ENCODE data around the gene GALNT18.

GALNT18 gene

DNA sequence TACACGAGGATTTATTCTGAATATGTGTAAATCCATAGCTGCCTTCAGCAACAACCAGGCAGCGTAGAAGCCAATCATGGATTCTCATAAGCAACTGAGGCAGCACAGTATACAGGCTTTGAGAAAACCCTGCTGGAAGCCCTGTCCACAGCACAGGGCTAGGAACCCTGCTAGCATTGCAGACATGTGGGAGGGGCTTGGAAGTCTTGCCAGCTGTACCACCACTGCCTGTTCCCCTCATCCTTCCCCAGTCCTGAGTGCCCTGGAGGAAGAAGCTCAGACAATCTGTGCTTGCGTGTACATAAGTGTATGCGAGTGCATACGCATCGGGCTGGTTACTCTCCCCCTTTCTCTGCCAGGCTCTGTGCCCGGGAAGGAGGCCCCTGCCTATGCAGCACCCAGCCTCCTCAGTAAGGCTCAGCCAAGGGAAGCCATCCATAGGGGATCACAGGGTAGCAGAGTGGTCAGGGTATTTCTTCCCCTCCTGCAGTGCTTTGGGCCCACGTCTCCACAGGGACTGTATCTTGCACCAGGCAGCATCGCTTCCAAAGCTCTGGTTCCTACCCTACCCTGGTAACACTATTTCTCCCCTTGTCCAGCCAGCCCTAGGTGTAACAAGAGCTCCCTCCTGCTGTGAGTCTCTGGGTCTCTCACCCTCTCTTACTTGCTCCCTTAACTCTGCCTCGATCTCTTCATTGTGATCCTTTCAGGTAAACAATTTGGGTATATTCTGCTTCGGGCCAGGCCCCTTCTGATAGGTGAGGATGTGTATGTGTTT, 90.5 kb downstream of the GALNT18 start:
- H3K27ac ChIP-seq, result no peak overlapping the region
- no peaks in the 10 kb centered on the region for H3K79me2 ChIP-seq (ENCODE audit: insufficient read depth, low read depth)

DNA sequence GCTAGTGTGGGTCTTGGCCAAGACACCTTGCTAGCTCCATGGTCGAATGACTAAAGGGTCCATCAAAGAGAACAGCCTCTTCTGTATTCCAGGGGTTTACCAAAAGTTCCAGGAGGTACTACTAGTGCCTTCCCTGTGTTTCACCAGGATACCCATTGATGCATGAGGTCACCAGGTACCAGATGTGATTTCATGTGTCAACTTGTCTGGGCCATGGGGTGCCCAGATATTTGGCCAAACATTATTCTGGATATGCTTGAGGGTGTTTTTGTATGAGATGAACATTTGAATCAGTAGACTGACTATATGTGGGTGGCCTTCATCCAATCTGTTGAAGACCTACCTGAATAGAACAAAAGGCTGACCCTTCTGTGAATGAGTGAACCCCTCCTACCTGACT, 92.8 kb downstream of the GALNT18 start:
- Histone ChIP-seq H3K27me3 (ENCODE audit: insufficient read depth, low read depth) (no peaks in the 10 kb centered on the region), H2AFZ (ENCODE audit: low read depth) (no peak overlapping the region), H3K79me2 (ENCODE audit: insufficient read depth, low read depth) (no peaks in the 10 kb centered on the region), H3K27ac (no peak overlapping the region), H3K4me3 (IDR thresholded peaks at IDR 0.05; ENCODE audit: insufficient read depth, low read depth, low read length) (no peak overlapping the region), H3K36me3 (ENCODE audit: insufficient read depth) (no peaks in the 10 kb centered on the region), H3K4me2 (no peak overlapping the region), H4K20me1 (ENCODE audit: insufficient read depth) (no peaks in the 10 kb centered on the region), H3K4me1 (ENCODE audit: low read depth, poor library complexity, severe bottlenecking) (no peaks in the 10 kb centered on the region), H3K9ac (no peak overlapping the region)
- TF ChIP-seq, protein P1, sequence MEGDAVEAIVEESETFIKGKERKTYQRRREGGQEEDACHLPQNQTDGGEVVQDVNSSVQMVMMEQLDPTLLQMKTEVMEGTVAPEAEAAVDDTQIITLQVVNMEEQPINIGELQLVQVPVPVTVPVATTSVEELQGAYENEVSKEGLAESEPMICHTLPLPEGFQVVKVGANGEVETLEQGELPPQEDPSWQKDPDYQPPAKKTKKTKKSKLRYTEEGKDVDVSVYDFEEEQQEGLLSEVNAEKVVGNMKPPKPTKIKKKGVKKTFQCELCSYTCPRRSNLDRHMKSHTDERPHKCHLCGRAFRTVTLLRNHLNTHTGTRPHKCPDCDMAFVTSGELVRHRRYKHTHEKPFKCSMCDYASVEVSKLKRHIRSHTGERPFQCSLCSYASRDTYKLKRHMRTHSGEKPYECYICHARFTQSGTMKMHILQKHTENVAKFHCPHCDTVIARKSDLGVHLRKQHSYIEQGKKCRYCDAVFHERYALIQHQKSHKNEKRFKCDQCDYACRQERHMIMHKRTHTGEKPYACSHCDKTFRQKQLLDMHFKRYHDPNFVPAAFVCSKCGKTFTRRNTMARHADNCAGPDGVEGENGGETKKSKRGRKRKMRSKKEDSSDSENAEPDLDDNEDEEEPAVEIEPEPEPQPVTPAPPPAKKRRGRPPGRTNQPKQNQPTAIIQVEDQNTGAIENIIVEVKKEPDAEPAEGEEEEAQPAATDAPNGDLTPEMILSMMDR (conservative IDR thresholded peaks at IDR 0.05; ENCODE audit: low read depth, low read length), result no peak

More for the DNA sequence above, 90.5 kb downstream of the GALNT18 start:
- H3K27me3 ChIP-seq (ENCODE audit: insufficient read depth, low read depth), result no peaks in the 10 kb centered on the region
- H3K36me3 ChIP-seq (ENCODE audit: insufficient read depth), result no peaks in the 10 kb centered on the region
- H4K20me1 ChIP-seq (ENCODE audit: insufficient read depth), result no peaks in the 10 kb centered on the region
- no peak overlapping the region for H2AFZ ChIP-seq (ENCODE audit: low read depth)
- TF ChIP-seq, protein P1 (conservative IDR thresholded peaks at IDR 0.05; ENCODE audit: low read depth, low read length), result no peak
- H3K4me1 ChIP-seq (ENCODE audit: low read depth, poor library complexity, severe bottlenecking), result no peaks in the 10 kb centered on the region
- H3K4me2 ChIP-seq, result no peak overlapping the region
- no peak overlapping the region for H3K4me3 ChIP-seq (IDR thresholded peaks at IDR 0.05; ENCODE audit: insufficient read depth, low read depth, low read length)
- no peak overlapping the region for H3K9ac ChIP-seq

DNA sequence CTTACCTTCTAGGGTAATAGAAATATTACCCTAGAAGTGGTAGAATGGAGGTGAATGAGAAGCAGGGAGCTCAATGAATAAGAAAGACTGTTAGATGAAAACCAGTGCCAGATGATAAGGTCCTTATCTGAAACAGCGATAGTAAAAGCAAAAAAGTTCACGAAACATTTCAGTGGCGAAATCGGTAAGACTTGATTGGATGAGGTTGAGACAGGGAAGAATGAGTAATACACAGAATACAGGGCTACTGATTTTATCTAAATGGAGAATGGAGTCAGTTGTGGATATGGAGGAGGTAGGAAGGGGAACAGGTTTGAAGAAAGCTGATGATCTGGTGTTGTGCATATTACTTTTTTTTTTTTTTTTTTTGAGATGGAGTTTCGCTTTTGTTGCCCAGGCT, 96.5 kb downstream of the GALNT18 start:
- Histone ChIP-seq H3K9ac (no peak overlapping the region), H3K4me2 (no peak overlapping the region), H3K4me1 (ENCODE audit: low read depth, poor library complexity, severe bottlenecking) (no peaks in the 10 kb centered on the region), H2AFZ (ENCODE audit: low read depth) (no peak overlapping the region), H4K20me1 (ENCODE audit: insufficient read depth) (no peaks in the 10 kb centered on the region), H3K4me3 (IDR thresholded peaks at IDR 0.05; ENCODE audit: insufficient read depth, low read depth, low read length) (no peak overlapping the region), H3K27ac (no peak overlapping the region), H3K79me2 (ENCODE audit: insufficient read depth, low read depth) (no peaks in the 10 kb centered on the region; the same call in 1 of the 2 replicates), H3K36me3 (ENCODE audit: insufficient read depth) (no peaks in the 10 kb centered on the region), H3K27me3 (ENCODE audit: insufficient read depth, low read depth) (no peaks in the 10 kb centered on the region)
- TF ChIP-seq, protein P1 (conservative IDR thresholded peaks at IDR 0.05; ENCODE audit: low read depth, low read length), result no peak

DNA sequence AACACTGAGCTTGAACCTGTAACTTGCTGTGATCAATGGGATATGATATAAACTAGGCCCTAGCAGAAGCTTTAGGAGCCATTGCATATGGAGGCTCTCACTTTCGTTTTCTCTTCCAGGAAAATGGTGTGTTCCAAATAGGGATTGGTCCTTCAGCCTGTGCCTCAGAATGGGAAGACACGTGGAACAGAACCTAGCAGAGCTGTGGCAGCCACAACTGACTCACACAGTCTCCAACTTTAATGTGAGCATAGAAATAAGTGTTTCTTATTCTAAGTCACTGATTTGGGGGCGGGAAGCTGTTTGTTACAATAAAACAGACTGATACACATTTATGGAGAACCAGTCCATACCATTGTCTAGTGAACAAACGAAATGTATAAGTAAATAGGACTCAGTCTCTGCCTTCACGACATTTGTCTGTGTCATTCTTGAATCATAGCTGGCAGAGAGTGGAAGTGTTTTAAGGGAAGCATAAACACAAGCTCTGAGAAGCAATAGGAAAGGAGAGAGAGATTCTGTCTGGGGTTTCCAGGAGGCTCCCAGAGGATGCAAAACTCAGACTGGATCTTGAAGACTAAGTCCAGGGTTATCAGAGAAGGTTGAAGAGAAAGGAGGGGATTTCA, 97.3 kb downstream of the GALNT18 start:
- H3K27ac ChIP-seq, result no peak overlapping the region
- no peak overlapping the region for H3K4me2 ChIP-seq
- H3K79me2 ChIP-seq (ENCODE audit: insufficient read depth, low read depth), result peaks cover 6% of the 10 kb centered on the region; the same call in 1 of the 2 replicates

More for the DNA sequence above, 97.3 kb downstream of the GALNT18 start:
- Histone ChIP-seq H3K4me3 (IDR thresholded peaks at IDR 0.05; ENCODE audit: insufficient read depth, low read depth, low read length) (no peak overlapping the region), H3K36me3 (ENCODE audit: insufficient read depth) (no peaks in the 10 kb centered on the region), H3K9ac (no peak overlapping the region), H3K4me1 (ENCODE audit: low read depth, poor library complexity, severe bottlenecking) (no peaks in the 10 kb centered on the region), H2AFZ (ENCODE audit: low read depth) (no peak overlapping the region), H4K20me1 (ENCODE audit: insufficient read depth) (no peaks in the 10 kb centered on the region), H3K27me3 (ENCODE audit: insufficient read depth, low read depth) (no peaks in the 10 kb centered on the region)
- TF ChIP-seq, protein P1 (conservative IDR thresholded peaks at IDR 0.05; ENCODE audit: low read depth, low read length), result no peak

Measured in KMS-11 (cell line).